ENCODE data around the gene CLDN15. TPM values are rescaled to one million over a fixed set of nuclear protein-coding genes. Genes with fewer than 3 reads are reported as not detected.

CLDN15 gene
- total RNA-seq, 2 experiments from 2014 or later, result 26.6 to 30.1 TPM

GRCh38 chr7:101195884-101196283 is 41.7 kb downstream of the CLDN15 start:
- ATAC-seq (ENCODE audit: low read depth) (no peak), DNase-seq (no peak)
- Mint-ChIP-seq H3K4me1 (peaks cover under 1% of the 10 kb centered on the region), H3K9me3 (no peaks in the 10 kb centered on the region), H3K27ac (no peak overlapping the region), H3K4me3 (no peak overlapping the region), H3K36me3 (peaks cover under 1% of the 10 kb centered on the region), H3K27me3 (peaks cover 27% of the 10 kb centered on the region)
- POLR2A ChIA-PET, result no interaction called here

- ATAC-seq (ENCODE audit: low read depth) (no peak), DNase-seq (no peak)
- H3K9me3 Mint-ChIP-seq, result no peaks in the 10 kb centered on the region
- peaks cover 25% of the 10 kb centered on the region for H3K27me3 Mint-ChIP-seq
- no peaks in the 10 kb centered on the region for H3K4me1 Mint-ChIP-seq
- H3K36me3 Mint-ChIP-seq, result no peaks in the 10 kb centered on the region
- no peak overlapping the region for H3K4me3 Mint-ChIP-seq
- no peak overlapping the region for H3K27ac Mint-ChIP-seq
- POLR2A ChIA-PET, result no interaction called here
Measured at GRCh38 chr7:101189109-101189508, 48.5 kb downstream of the CLDN15 start.

- Mint-ChIP-seq H3K27me3 (peaks cover 32% of the 10 kb centered on the region), H3K4me3 (no peak overlapping the region), H3K27ac (no peak overlapping the region), H3K4me1 (peaks cover 2% of the 10 kb centered on the region), H3K36me3 (no peaks in the 10 kb centered on the region), H3K9me3 (no peaks in the 10 kb centered on the region)
- DNase-seq (no peak), ATAC-seq (ENCODE audit: low read depth) (no peak)
- POLR2A ChIA-PET, result interaction anchor here (0.7 to 0.9 kb wide), 2 partner anchors 30 to 642 kb away, joined by 3 read pairs; partner anchors contain the start of gene PLOD3
Measured at GRCh38 chr7:101186844-101187428, 50.7 kb downstream of the CLDN15 start.

- Mint-ChIP-seq H3K36me3 (no peaks in the 10 kb centered on the region), H3K4me3 (no peak overlapping the region), H3K9me3 (no peaks in the 10 kb centered on the region), H3K27ac (no peak overlapping the region), H3K27me3 (peaks cover 37% of the 10 kb centered on the region), H3K4me1 (peaks cover 2% of the 10 kb centered on the region)
- no peak for ATAC-seq (ENCODE audit: low read depth)
- no peak for DNase-seq
- POLR2A ChIA-PET, result interaction anchor here (0.9 kb wide), 1 partner anchor 31 kb away, joined by 3 read pairs; the partner anchor contains the start of gene PLOD3
Measured at GRCh38 chr7:101186194-101186593, 51.4 kb downstream of the CLDN15 start.

- no peak overlapping the region for H3K27ac Mint-ChIP-seq
- no peaks in the 10 kb centered on the region for H3K36me3 Mint-ChIP-seq
- no peak for ATAC-seq (ENCODE audit: low read depth)
- peaks cover 45% of the 10 kb centered on the region for H3K27me3 Mint-ChIP-seq
- H3K9me3 Mint-ChIP-seq, result no peaks in the 10 kb centered on the region
- POLR2A ChIA-PET, result interaction anchor here (0.6 kb wide), 1 partner anchor 1276 kb away, joined by 4 read pairs; no protein-coding TSS in a partner anchor
- H3K4me3 Mint-ChIP-seq, result no peak overlapping the region
- no peak for DNase-seq
- peaks cover 2% of the 10 kb centered on the region for H3K4me1 Mint-ChIP-seq
Measured at GRCh38 chr7:101185258-101185839, 52.3 kb downstream of the CLDN15 start.

Other genes with a start within 250 kb of the CLDN15 start
- not detected for gene MUC17, start 217.7 kb downstream of the CLDN15 start, total RNA-seq
- 10 to 100 TPM; 77.4 to 77.8 TPM for gene TRIM56, start 152.3 kb downstream of the CLDN15 start, total RNA-seq
- gene SERPINE1, start 110.7 kb downstream of the CLDN15 start, total RNA-seq, result under 1 TPM; 0.44 to 0.51 TPM
- gene AP1S1, start 83.3 kb downstream of the CLDN15 start, total RNA-seq, result 10 to 100 TPM; 34.1 to 44.0 TPM
- under 1 TPM; 0.14 to 0.17 TPM for gene VGF, start 72.2 kb downstream of the CLDN15 start, total RNA-seq
- not detected for gene NAT16, start 57.5 kb downstream of the CLDN15 start, total RNA-seq
- gene MOGAT3, start 36.8 kb downstream of the CLDN15 start, total RNA-seq, result not detected
- 10 to 100 TPM; 48.9 to 51.0 TPM for gene PLOD3, start 20.2 kb downstream of the CLDN15 start, total RNA-seq
- 10 to 100 TPM; 54.2 to 55.8 TPM for gene ZNHIT1, start 19.6 kb downstream of the CLDN15 start, total RNA-seq
- gene FIS1, start 7.3 kb upstream of the CLDN15 start, total RNA-seq, result 100 to 1,000 TPM in 1 of 2 experiments, 10 to 100 TPM in 1; 91.7 to 106 TPM
- 1 to 10 TPM; 6.1 to 6.3 TPM for gene IFT22, start 84.0 kb upstream of the CLDN15 start, total RNA-seq
- not detected for gene COL26A1, start 125.1 kb upstream of the CLDN15 start, total RNA-seq